ENCODE measurements around the gene TRAPPC10. TPM values are rescaled to one million over a fixed set of nuclear protein-coding genes. Genes with fewer than 3 reads are reported as not detected.

TRAPPC10 gene
- polyA plus RNA-seq, 1 experiment, result 26.0 TPM

GRCh38 chr21:44072111-44072510, 60.0 kb downstream of the TRAPPC10 start:
- POLR2A ChIA-PET, result interaction anchor here (0.7 kb wide), 1 partner anchor 44 kb away, joined by 3 read pairs; no protein-coding TSS in a partner anchor
- Histone ChIP-seq H3K27ac (ENCODE audit: low read depth, low read length) (no peak overlapping the region), H3K4me3 (ENCODE audit: low read depth, low read length) (no peak overlapping the region), H3K27me3 (ENCODE audit: control insufficient read depth, insufficient read depth, low read length) (no peaks in the 10 kb centered on the region), H3K9me3 (ENCODE audit: control insufficient read depth, insufficient read depth, low read length) (no peaks in the 10 kb centered on the region)
- TF ChIP-seq CTCF (IDR thresholded peaks at IDR 0.05; ENCODE audit: low read depth, low read length), result no peak
- no peak for DNase-seq (ENCODE audit: low read depth, low spot score)
- CTCF ChIA-PET, result no interaction called here

GRCh38 chr21:44074315-44074958, 62.3 kb downstream of the TRAPPC10 start:
- CTCF ChIA-PET, result no interaction called here
- no peak for DNase-seq (ENCODE audit: low read depth, low spot score)
- POLR2A ChIA-PET, result no interaction called here
- Histone ChIP-seq H3K27ac (ENCODE audit: low read depth, low read length) (no peak overlapping the region), H3K9me3 (ENCODE audit: control insufficient read depth, insufficient read depth, low read length) (no peaks in the 10 kb centered on the region), H3K27me3 (ENCODE audit: control insufficient read depth, insufficient read depth, low read length) (no peaks in the 10 kb centered on the region), H3K4me3 (ENCODE audit: low read depth, low read length) (no peak overlapping the region)
- TF ChIP-seq CTCF (IDR thresholded peaks at IDR 0.05; ENCODE audit: low read depth, low read length), result no peak

GRCh38 chr21:44076316-44076715, 64.2 kb downstream of the TRAPPC10 start:
- POLR2A ChIA-PET, result no interaction called here

GRCh38 chr21:44078411-44078981, 66.4 kb downstream of the TRAPPC10 start:
- ChIA-PET CTCF (interaction anchor here (1.0 kb wide), 1 partner anchor 289 kb away, joined by 8 read pairs; the partner anchor contains the start of gene RRP1), POLR2A (no interaction called here)
- no peak overlapping the region for H3K27ac ChIP-seq (ENCODE audit: low read depth, low read length)
- TF ChIP-seq CTCF (IDR thresholded peaks at IDR 0.05; ENCODE audit: low read depth, low read length), result no peak
- H3K27me3 ChIP-seq (ENCODE audit: control insufficient read depth, insufficient read depth, low read length), result no peaks in the 10 kb centered on the region
- H3K4me3 ChIP-seq (ENCODE audit: low read depth, low read length), result no peak overlapping the region
- H3K9me3 ChIP-seq (ENCODE audit: control insufficient read depth, insufficient read depth, low read length), result no peaks in the 10 kb centered on the region
- no peak for DNase-seq (ENCODE audit: low read depth, low spot score)

More at GRCh38 chr21:44076316-44076715, 64.2 kb downstream of the TRAPPC10 start:
- Histone ChIP-seq H3K4me3 (ENCODE audit: low read depth, low read length) (no peak overlapping the region), H3K9me3 (ENCODE audit: control insufficient read depth, insufficient read depth, low read length) (no peaks in the 10 kb centered on the region), H3K27me3 (ENCODE audit: control insufficient read depth, insufficient read depth, low read length) (no peaks in the 10 kb centered on the region), H3K27ac (ENCODE audit: low read depth, low read length) (no peak overlapping the region)
- TF ChIP-seq CTCF (IDR thresholded peaks at IDR 0.05; ENCODE audit: low read depth, low read length), result no peak
- no peak for DNase-seq (ENCODE audit: low read depth, low spot score)
- CTCF ChIA-PET, result no interaction called here

- no peak overlapping the region for H3K27ac ChIP-seq (ENCODE audit: low read depth, low read length)
- no peak for DNase-seq (ENCODE audit: low read depth, low spot score)
- H3K27me3 ChIP-seq (ENCODE audit: control insufficient read depth, insufficient read depth, low read length), result no peaks in the 10 kb centered on the region
- no peak overlapping the region for H3K4me3 ChIP-seq (ENCODE audit: low read depth, low read length)
- ChIA-PET POLR2A (no interaction called here), CTCF (no interaction called here)
- no peak for TF ChIP-seq CTCF (IDR thresholded peaks at IDR 0.05; ENCODE audit: low read depth, low read length)
- H3K9me3 ChIP-seq (ENCODE audit: control insufficient read depth, insufficient read depth, low read length), result no peaks in the 10 kb centered on the region
Observed at GRCh38 chr21:44079446-44079845, 67.3 kb downstream of the TRAPPC10 start.

All from AG04450 (cell line).